ENCODE results near the gene RGS7. TPM values are rescaled to one million over a fixed set of nuclear protein-coding genes. Genes with fewer than 3 reads are reported as not detected.

RGS7 gene
- total and polyA plus RNA-seq, 5 experiments from 2014 or later = not detected

DNA sequence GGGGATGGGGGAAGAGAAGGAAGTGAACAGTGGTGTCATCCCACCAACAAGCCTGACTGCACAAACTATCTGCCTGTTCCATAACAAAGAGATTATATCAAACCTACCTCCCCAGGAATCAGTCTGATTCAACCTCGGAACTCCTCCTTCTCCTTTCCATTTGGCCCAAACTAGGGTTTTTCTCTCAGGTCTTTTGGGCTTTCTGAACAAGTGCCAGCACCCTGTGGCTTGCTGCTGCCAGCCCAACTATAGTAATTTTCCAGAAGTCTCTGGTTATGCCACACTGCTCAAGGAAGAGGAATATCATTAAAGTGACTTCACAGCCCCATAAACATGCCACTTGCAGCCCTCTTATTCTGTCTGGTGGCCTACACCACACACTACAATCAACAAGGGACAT lies 70.5 kb downstream of the RGS7 start:
- Mint-ChIP-seq H3K36me3 (peaks cover 0 to 22% (median 0%) of the 10 kb centered on the region in 3 donors), H3K4me1 (no peaks in the 10 kb centered on the region), H3K9me3 (peaks cover 12 to 51% (median 26%) of the 10 kb centered on the region in 9 donors), H3K27me3 (peaks cover 0 to 10% (median 0%) of the 10 kb centered on the region in 5 donors), H3K27ac (no peak overlapping the region), H3K4me3 (no peak overlapping the region)
- POLR2A ChIA-PET = no interaction called here
- no peak for DNase-seq
- no peak for ATAC-seq

DNA sequence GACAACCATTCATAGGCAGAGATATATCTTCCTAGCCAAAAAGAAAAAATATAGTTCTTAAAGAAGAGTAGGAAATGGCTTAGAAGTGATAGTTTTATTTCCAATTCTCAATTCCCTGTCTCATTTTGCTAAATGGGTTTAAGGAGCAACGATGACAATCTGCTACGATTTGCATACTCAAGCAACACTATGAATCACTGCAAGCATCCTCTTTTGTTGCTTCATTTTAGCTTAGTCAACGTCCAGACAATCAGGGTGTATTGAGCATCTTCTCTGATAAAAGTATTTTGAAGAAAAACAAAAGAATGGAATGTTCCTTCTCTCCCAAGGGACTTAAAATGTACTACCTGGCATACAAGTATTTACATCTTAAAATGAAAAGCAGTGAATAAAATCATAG lies 80.6 kb downstream of the RGS7 start:
- POLR2A ChIA-PET = no interaction called here
- peaks cover 10 to 39% (median 23%) of the 10 kb centered on the region in 9 donors for H3K9me3 Mint-ChIP-seq
- ATAC-seq (no peak), DNase-seq (no peak)
- H3K4me3 Mint-ChIP-seq = no peak overlapping the region
- no peak overlapping the region for H3K27ac Mint-ChIP-seq
- H3K36me3 Mint-ChIP-seq = peaks cover 0 to 23% (median 0%) of the 10 kb centered on the region in 3 donors
- no peaks in the 10 kb centered on the region for H3K27me3 Mint-ChIP-seq
- no peaks in the 10 kb centered on the region for H3K4me1 Mint-ChIP-seq

DNA sequence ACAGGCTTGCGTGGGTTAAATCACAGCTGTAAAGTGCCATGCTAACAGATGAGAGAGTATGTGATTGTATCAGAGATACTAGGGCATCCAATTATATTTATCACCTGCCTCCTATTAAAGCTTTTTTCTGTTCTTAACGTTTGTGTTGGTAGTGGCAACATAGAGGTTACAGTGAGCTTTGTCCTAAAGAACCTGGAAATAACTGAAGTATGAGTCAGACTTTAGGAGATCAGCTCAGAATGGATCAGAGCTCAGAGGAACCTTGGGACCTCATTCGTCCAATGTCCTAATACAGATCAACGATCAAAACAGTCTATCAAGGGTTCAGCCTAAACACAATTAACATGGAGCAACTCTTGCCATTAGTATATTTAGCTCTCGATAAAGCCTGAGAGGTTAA lies 81.0 kb downstream of the RGS7 start:
- H3K9me3 Mint-ChIP-seq = peaks cover 7 to 39% (median 24%) of the 10 kb centered on the region in 9 donors
- peaks cover 0 to 25% (median 0%) of the 10 kb centered on the region in 3 donors for H3K36me3 Mint-ChIP-seq
- no peaks in the 10 kb centered on the region for H3K27me3 Mint-ChIP-seq
- H3K4me1 Mint-ChIP-seq = no peaks in the 10 kb centered on the region
- ATAC-seq (no peak), DNase-seq (no peak)
- POLR2A ChIA-PET = no interaction called here
- no peak overlapping the region for H3K4me3 Mint-ChIP-seq
- H3K27ac Mint-ChIP-seq = no peak overlapping the region

DNA sequence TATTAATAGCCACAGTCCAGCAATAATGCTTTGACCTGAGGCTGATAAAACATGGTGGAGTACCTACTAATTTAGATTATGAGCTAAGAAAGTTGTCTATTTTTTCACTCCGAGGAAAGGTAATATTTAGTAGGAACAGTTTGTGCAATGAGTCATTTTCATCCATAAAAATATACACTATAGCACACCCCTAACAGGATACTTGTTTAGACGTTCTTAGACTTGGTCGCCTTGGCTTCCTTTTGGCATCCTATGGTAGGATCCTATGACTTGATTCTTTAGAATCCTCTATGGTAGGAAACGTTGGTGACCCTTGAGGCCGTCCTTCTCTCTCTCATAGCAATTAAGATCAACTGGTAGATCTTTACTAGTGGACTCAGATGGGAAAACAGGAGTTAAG lies 81.8 kb downstream of the RGS7 start:
- no peak for ATAC-seq
- peaks cover 7 to 40% (median 24%) of the 10 kb centered on the region in 9 donors for H3K9me3 Mint-ChIP-seq
- no peaks in the 10 kb centered on the region for H3K4me1 Mint-ChIP-seq
- H3K4me3 Mint-ChIP-seq = no peak overlapping the region
- no peaks in the 10 kb centered on the region for H3K27me3 Mint-ChIP-seq
- no peak for DNase-seq
- POLR2A ChIA-PET = no interaction called here
- peaks cover 0 to 25% (median 0%) of the 10 kb centered on the region in 3 donors for H3K36me3 Mint-ChIP-seq
- no peak overlapping the region for H3K27ac Mint-ChIP-seq

DNA sequence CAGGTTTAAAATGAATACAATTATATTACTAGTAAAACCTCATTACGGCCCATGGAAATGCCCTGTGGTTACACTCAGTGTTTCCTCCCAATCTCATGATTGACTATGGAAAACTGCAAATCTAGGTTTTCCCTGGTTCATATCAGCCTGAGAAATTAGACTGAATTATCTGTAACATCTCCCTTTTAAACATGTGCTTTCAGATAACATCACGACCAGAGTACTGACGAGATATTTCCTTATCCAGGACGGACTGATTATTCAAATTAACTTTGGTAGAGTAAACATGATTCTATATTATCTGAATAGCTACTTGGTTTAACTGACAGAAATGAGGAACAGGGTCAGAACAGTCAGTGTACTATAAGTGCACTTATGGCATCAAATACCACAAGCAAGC lies 82.3 kb downstream of the RGS7 start:
- ATAC-seq = no peak
- Mint-ChIP-seq H3K9me3 (peaks cover 7 to 40% (median 24%) of the 10 kb centered on the region in 9 donors), H3K36me3 (peaks cover 0 to 22% (median 0%) of the 10 kb centered on the region in 3 donors), H3K4me1 (no peaks in the 10 kb centered on the region), H3K27ac (no peak overlapping the region), H3K4me3 (no peak overlapping the region), H3K27me3 (no peaks in the 10 kb centered on the region)
- no peak for DNase-seq
- POLR2A ChIA-PET = no interaction called here

DNA sequence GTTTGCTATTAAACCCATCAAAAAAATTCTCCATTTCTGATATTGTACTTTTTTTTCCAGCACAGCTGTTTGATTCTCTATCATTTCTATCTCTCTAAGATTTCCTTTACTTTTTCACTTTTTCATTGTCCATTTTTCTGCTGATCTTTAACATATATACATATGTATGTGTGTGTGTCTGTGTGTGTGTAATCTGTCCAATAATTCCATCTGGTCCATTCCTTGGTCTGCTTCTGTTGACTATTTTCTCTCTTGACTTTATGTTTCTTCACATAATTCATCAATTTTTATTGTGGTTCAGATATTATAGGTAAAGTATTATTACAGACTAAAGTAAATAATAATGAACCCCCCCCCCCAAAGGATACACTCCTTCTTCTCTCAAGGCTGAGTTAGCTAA lies 84.2 kb downstream of the RGS7 start:
- Mint-ChIP-seq H3K9me3 (peaks cover 11 to 38% (median 24%) of the 10 kb centered on the region in 9 donors), H3K36me3 (peaks cover 0 to 22% (median 0%) of the 10 kb centered on the region in 3 donors), H3K4me3 (no peak overlapping the region), H3K27me3 (no peaks in the 10 kb centered on the region), H3K4me1 (no peaks in the 10 kb centered on the region), H3K27ac (no peak overlapping the region)
- ATAC-seq (no peak), DNase-seq (no peak)
- POLR2A ChIA-PET = no interaction called here

DNA sequence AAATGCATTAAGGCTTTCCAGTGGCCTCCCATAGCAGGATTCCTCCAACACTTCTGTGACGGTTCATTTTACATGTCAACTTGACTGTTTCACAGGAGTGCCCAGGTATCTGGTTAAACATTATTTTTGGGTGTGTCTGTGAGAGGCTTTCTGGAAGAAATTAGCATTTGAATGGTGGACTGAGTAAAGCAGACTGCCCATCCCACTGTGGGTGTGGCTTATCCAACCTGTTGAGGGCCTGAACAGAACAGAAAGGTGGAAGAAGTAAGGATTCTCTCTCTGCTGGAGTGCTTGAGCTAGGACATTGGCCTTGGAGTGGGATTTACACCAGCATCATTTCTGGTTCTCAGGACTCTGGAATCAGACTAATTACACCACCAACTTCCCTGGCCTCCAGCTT lies 85.6 kb downstream of the RGS7 start:
- H3K36me3 Mint-ChIP-seq = peaks cover 0 to 22% (median 0%) of the 10 kb centered on the region in 3 donors
- ATAC-seq (no peak), DNase-seq (no peak)
- no peak overlapping the region for H3K4me3 Mint-ChIP-seq
- H3K27ac Mint-ChIP-seq = no peak overlapping the region
- H3K9me3 Mint-ChIP-seq = peaks cover 11 to 38% (median 24%) of the 10 kb centered on the region in 9 donors
- peaks cover 0 to under 1% (median 0%) of the 10 kb centered on the region in 5 donors for H3K27me3 Mint-ChIP-seq
- H3K4me1 Mint-ChIP-seq = no peaks in the 10 kb centered on the region
- POLR2A ChIA-PET = no interaction called here

DNA sequence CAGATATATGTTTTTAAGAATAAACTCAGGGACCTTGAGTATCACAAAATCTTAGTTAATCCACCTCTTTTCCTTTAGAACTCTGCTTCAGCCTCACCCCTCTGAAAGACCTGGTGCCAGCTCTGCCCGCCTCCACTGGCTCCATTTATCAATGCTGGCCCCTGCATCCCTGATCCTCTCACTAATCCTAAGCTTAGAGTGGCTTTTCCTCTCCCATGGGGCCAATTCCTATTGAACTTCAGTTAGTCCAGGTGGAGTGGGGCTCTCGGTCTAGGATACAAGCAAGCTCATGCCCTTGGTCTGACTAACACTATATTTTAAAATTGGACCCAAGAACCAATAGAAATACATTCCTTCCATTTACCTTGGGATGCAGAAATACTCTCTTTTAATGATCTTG lies 87.0 kb downstream of the RGS7 start:
- H3K4me3 Mint-ChIP-seq = no peak overlapping the region
- peaks cover 0 to 1% (median 0%) of the 10 kb centered on the region in 5 donors for H3K27me3 Mint-ChIP-seq
- ATAC-seq (no peak), DNase-seq (no peak)
- H3K4me1 Mint-ChIP-seq = no peaks in the 10 kb centered on the region
- POLR2A ChIA-PET = no interaction called here
- peaks cover 0 to 22% (median 1%) of the 10 kb centered on the region in 3 donors for H3K36me3 Mint-ChIP-seq
- no peak overlapping the region for H3K27ac Mint-ChIP-seq
- H3K9me3 Mint-ChIP-seq = peaks cover 11 to 38% (median 23%) of the 10 kb centered on the region in 9 donors

DNA sequence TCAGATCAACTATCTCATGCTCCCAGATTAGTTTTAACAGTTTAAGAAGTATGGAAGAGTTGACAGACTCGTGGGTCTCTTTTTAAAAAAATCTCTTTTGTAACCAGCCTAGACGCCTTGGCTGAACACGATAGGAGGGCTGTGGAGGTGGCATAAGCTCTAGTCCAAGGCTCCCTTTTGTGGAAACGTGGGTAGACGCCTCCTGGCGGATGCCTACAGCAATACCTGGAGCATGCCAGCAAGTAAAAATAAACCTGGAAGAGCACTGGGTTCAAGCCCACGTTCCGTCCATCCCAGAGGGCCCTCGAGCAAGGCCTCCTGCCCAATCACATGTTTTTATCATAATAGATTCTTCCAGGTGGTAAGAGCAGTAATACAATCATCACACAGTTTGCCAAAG lies 87.9 kb downstream of the RGS7 start:
- Mint-ChIP-seq H3K4me3 (no peak overlapping the region), H3K27me3 (peaks cover 0 to 1% (median 0%) of the 10 kb centered on the region in 5 donors), H3K4me1 (no peaks in the 10 kb centered on the region), H3K27ac (no peak overlapping the region), H3K9me3 (peaks cover 11 to 38% (median 22%) of the 10 kb centered on the region in 9 donors), H3K36me3 (peaks cover 0 to 22% (median 1%) of the 10 kb centered on the region in 3 donors)
- ATAC-seq = no peak
- POLR2A ChIA-PET = no interaction called here
- DNase-seq = no peak

DNA sequence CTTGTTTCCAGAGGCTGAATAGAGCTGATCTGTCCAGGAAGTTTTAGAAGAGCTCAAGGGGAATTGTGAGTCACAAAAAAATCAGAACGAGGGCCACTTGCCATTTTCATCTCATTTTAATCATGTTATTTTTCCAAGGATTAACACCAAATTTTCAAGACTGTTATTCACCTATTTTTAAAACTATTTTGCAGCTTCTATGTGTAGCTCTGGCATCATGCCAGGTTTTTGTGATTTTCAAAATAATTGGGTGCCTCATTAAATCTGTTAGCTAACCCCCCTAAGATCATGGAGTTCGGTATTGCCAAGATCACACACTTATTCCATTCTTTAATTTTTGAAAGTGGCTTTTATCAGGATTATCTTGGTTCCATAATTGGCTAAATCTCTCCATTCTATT lies 90.9 kb downstream of the RGS7 start:
- POLR2A ChIA-PET = no interaction called here
- DNase-seq = no peak
- peaks cover 0 to 16% (median 7%) of the 10 kb centered on the region in 9 donors for H3K9me3 Mint-ChIP-seq
- H3K27ac Mint-ChIP-seq = no peak overlapping the region
- no peak overlapping the region for H3K4me3 Mint-ChIP-seq
- H3K4me1 Mint-ChIP-seq = no peaks in the 10 kb centered on the region
- H3K36me3 Mint-ChIP-seq = peaks cover 0 to 1% (median 0%) of the 10 kb centered on the region in 3 donors
- H3K27me3 Mint-ChIP-seq = peaks cover 0 to 1% (median 0%) of the 10 kb centered on the region in 5 donors
- ATAC-seq = no peak

DNA sequence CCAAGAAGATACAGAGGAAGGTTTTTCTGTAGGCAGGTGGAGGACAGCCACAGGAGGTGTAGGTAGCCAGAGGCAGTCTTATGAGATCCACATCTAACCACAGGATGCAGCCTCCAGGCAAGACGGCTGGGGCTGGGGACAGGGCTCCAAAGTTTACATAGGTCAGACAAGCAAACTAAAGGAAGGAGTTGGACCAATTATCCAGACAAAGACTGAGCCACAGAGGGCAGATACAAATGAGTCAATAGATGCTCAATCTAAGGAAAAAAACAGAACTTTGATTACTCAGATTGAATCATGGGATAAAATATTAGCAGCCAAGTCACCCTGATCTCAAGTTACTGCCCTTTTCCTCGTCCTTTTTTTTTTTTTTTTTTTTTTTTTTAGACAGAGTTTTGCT lies 91.6 kb downstream of the RGS7 start:
- POLR2A ChIA-PET = no interaction called here
- Mint-ChIP-seq H3K4me3 (no peak overlapping the region), H3K9me3 (peaks cover 0 to 16% (median 7%) of the 10 kb centered on the region in 9 donors), H3K36me3 (peaks cover 0 to 1% (median 0%) of the 10 kb centered on the region in 3 donors), H3K27me3 (peaks cover 0 to 1% (median 0%) of the 10 kb centered on the region in 5 donors), H3K27ac (no peak overlapping the region), H3K4me1 (no peaks in the 10 kb centered on the region)
- DNase-seq = no peak
- ATAC-seq = no peak

DNA sequence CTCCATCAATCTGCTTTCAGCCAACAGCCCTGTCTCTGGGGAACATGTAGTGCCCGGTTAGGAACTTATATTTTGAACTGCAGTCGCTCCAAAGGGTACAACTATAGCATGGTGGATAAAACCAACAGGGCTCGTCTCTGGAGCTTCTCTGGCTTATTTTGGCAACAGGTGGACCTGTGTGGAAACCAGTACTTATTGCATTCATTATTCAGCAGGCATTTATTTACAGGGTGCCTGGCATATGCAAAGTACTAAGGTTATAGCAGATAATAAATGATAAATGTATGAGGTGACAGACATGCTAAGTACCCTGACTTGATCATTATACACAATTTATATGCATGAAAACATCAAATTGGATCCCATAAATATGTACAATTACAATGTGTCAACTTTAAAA lies 93.7 kb downstream of the RGS7 start:
- Mint-ChIP-seq H3K4me3 (no peak overlapping the region), H3K4me1 (no peaks in the 10 kb centered on the region), H3K27me3 (peaks cover 0 to 1% (median 0%) of the 10 kb centered on the region in 5 donors), H3K27ac (no peak overlapping the region), H3K36me3 (peaks cover 0 to 1% (median 0%) of the 10 kb centered on the region in 3 donors), H3K9me3 (peaks cover 0 to 16% (median 2%) of the 10 kb centered on the region in 9 donors)
- POLR2A ChIA-PET = no interaction called here
- no peak for DNase-seq
- ATAC-seq = no peak

DNA sequence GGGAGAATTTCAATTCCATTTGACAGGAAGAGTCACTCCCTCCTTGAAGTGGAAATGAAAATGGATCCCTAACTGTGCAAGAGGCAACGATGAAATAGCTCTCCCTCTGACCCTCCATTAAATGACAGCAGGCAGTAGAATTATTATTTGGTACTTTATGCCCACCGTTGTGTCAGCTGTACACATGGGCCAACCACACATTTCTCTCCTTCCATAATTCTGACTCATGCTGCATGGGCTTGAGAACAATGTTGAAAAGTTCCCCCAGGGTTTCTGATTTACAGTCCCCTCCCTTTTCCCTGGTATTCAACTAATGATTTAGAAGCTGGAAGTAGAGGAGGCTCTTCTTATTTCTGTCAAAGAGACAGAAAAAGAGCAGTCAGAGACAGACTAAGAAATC lies 103.5 kb downstream of the RGS7 start:
- DNase-seq = no peak
- Mint-ChIP-seq H3K4me1 (no peaks in the 10 kb centered on the region), H3K9me3 (peaks cover 1 to 18% (median 10%) of the 10 kb centered on the region in 9 donors), H3K27me3 (no peaks in the 10 kb centered on the region), H3K27ac (no peak overlapping the region), H3K36me3 (peaks cover 0 to 6% (median 0%) of the 10 kb centered on the region in 3 donors), H3K4me3 (no peak overlapping the region)
- ATAC-seq = no peak
- POLR2A ChIA-PET = no interaction called here

DNA sequence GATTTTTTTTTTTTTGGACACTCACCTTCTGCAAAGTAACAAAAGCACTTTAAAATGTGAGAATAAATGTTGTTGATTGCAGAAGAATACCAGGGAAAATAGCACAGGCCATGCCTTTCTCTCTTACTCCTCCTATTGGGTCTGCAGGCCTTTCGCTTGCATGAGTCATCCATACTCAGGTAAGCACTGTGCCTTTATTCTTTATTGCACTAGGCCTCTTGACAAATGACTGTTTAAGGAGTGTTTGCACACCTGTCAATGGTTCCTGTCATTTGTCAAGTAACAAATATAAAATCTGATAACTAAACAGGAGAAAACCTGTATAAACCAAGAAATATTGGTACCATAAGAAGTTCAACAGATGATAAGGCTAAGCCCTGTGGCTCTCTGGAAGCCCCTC lies 106.5 kb downstream of the RGS7 start:
- Mint-ChIP-seq H3K36me3 (peaks cover 0 to 8% (median 0%) of the 10 kb centered on the region in 3 donors), H3K27me3 (no peaks in the 10 kb centered on the region), H3K9me3 (peaks cover 4 to 24% (median 16%) of the 10 kb centered on the region in 9 donors), H3K4me1 (no peaks in the 10 kb centered on the region), H3K27ac (no peak overlapping the region), H3K4me3 (no peak overlapping the region)
- DNase-seq (no peak), ATAC-seq (no peak)
- POLR2A ChIA-PET = no interaction called here
